HAP-1 (cell line): ENCODE data around the gene ELOB.
"Not testable (repeated sequence)": the region's sequence is repeated elsewhere in the genome, so short reads cannot be mapped to it uniquely, and the experiment has no call there.

Experiments used
- DNase-seq, 2 experiments: peaks; one replicate each; pipeline ENCODE4 v3.0.0-alpha.2; 2016 to 2020; ENCODE audit warnings: low spot score in 2 of 2
- H3K27me3 ChIP-seq: fragments of 250-450 bp; sonication (Bioruptor Pico); 2 replicates; pipeline ENCODE4 v1.5.1; 2020; ENCODE audit warnings: low read depth, mild to moderate bottlenecking, moderate library complexity
- H3K36me3 ChIP-seq: fragments of 250-450 bp; sonication (Bioruptor Pico); replicated peaks from 2 replicates; pipeline ENCODE4 v1.5.1; 2020; ENCODE audit warnings: mild to moderate bottlenecking
- H3K4me1 ChIP-seq: fragments of 250-450 bp; sonication (Bioruptor Pico); 2 replicates; pipeline ENCODE4 v1.5.1; 2020; ENCODE audit warnings: mild to moderate bottlenecking
- H3K4me3 ChIP-seq: fragments of 250-450 bp; sonication (Bioruptor Pico); 2 replicates; pipeline ENCODE4 v1.5.1; 2020; ENCODE audit warnings: mild to moderate bottlenecking, moderate library complexity
- H3K9me3 ChIP-seq: fragments of 250-450 bp; sonication (Bioruptor Pico); 2 replicates; pipeline ENCODE4 v1.5.1; 2020; ENCODE audit warnings: mild to moderate bottlenecking, moderate library complexity
- in situ Hi-C: fragments of 300-500 bp; cut with MboI; formaldehyde crosslinking; loops from 3 replicates; pipeline ENCODE4 v1.14.3; 2020; ENCODE audit warnings: low sequenced_read_pairs, inconsistent platforms, mixed read lengths

ELOB gene

DNA sequence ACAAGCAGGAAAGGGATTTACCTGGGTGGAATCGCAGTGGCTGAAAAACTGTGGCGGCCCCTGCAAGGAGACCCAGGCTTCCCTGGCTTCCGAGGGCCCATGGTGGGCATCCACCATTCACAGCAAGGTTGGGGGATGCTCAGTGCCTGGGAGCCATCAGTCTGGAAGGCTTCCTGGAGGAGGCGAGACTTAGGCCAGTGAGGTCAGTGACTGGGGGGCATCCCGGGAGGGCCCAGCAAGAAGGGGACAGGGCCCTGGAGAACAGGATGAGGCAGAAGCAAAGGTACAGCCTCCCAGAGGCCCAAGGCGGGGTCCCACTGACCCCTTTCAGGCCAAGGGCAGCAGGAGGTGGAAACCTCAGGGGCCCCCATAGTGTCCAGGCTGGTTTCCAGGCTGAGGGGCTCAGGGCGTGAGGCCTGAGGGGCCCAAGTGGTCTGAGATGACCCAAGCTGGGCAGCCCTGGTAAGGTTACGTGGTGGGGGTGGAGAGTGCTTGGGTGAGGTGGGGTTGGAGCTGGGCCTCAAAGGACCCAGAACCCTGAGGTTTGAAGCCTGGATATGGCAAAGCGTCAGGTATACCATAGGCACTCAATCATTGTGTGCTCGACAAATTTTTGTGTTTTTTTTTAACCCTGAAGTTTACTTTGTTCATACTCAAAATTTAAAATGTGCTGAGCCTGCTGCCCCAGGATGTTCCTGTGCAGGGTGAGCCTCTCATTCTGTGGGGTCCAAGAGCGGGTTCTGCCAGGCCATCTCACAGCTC lies 40.4 kb downstream of the ELOB start:
- DNase-seq, result no peak
- no peaks in the 10 kb centered on the region for H3K9me3 ChIP-seq
- no peaks in the 10 kb centered on the region for H3K27me3 ChIP-seq
- H3K4me1 ChIP-seq, result no peaks in the 10 kb centered on the region
- no peak overlapping the region for H3K4me3 ChIP-seq
- in situ Hi-C loops, result no loop called here
- no peaks in the 10 kb centered on the region for H3K36me3 ChIP-seq

DNA sequence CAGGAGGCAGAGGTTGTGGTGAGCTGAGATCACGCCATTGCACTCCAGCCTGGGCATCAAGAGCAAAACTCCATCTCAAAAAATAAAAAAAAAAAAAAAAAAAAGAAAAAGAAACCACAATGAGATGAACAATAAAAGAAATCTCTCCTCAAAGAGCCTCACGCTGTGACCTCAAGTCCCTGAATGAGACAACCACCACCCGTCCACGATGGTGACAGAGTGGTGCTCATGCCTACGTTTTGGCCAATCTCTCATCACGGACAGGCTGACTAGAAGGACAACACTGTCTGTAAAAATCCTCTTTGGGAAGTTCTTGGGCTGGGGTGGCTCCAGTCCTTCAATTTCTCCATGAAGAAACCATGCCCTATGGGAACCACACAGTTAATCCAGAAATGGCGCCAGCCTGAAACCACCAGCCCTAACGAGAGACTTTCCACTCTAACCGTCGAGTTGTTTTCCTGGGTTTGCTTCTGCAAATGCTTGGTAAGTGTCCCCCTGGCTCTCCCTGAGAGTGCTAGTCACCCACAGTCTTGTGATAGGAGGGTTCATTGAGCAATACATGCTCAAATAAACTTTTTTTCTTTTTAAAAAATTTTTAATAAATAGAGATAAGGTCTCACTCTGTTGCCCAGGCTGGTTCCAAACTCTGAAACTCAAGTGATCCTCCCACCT lies 42.1 kb downstream of the ELOB start:
- H3K9me3 ChIP-seq, result no peaks in the 10 kb centered on the region
- no peak overlapping the region for H3K4me3 ChIP-seq
- no peaks in the 10 kb centered on the region for H3K4me1 ChIP-seq
- no peaks in the 10 kb centered on the region for H3K27me3 ChIP-seq
- H3K36me3 ChIP-seq, result no peaks in the 10 kb centered on the region
- DNase-seq, result no peak
- in situ Hi-C loops, result no loop called here

DNA sequence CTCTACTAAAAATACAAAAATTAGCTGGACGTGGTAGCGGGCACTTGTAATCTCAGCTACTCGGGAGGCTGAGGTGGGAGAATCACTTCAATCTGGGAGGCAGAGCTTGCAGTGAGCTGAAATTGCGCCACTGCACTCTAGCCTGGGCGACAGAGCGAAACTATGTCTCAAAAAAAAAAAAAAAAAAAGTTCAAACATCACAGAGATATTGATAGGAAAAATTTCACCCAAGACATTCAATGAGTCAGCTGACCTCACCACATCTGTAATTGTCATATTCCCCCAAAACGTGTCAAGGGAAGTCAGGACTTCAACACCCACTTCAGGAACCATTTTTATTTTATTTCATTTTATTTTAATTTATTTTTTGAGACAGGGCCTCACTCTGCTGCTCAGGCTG lies 49.0 kb downstream of the ELOB start:
- no peak overlapping the region for H3K4me3 ChIP-seq
- H3K36me3 ChIP-seq, result no peaks in the 10 kb centered on the region
- H3K27me3 ChIP-seq, result 0 out of 2 replicates have a peak, but pooled peaks cover 3% of the 10 kb centered on the region
- H3K4me1 ChIP-seq, result no peaks in the 10 kb centered on the region
- no peaks in the 10 kb centered on the region for H3K9me3 ChIP-seq
- no peak for DNase-seq
- in situ Hi-C loops, result no loop called here

DNA sequence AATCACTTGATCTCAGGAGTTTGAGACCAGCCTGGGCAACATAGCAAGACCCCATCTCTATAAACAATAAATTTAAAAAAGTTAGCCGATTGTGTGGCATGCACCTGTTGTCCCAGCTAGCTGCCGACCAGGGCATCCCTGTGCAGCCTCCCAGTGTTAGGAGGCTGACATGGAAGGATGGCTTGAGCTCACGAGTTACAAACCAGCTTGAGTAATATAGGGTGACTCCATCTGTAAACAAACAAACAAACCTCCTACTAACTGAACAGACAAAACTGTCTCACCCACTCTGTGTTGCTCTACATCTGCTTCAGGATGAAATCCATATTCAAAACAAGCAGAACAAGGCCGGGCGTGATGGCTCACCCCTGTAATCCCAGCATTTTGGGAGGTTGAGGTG lies 50.2 kb downstream of the ELOB start:
- no peaks in the 10 kb centered on the region for H3K9me3 ChIP-seq
- no peak overlapping the region for H3K4me3 ChIP-seq
- in situ Hi-C loops, result no loop called here
- 0 out of 2 replicates have a peak, but pooled peaks cover 3% of the 10 kb centered on the region for H3K27me3 ChIP-seq
- DNase-seq, result no peak
- no peaks in the 10 kb centered on the region for H3K36me3 ChIP-seq
- H3K4me1 ChIP-seq, result no peaks in the 10 kb centered on the region

DNA sequence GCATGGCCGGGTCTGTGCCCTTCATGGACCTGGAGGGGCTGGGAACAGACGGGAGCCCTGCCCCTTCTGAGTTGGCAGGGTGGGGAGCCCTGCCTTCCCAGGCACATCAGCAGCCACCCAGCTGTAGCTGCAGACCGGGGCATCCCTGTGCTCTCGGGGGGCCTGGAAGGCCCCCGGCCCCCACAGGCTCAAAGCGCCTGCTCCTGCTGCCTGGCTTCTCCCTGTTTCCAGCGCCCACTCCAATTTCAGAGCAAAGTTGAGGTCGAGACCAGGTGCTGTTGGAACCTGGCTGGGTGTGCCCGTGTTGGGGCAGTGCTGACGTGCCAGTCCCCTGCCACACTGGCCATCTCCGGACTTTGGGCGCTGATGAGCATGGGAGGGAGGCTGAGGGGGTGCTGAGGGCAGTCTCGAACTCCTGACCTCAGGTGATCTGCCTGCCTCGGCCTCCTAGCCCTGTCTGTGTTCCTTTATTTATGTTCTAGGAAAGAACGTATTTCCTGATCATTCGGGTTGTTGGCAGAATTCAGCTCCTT lies 52.2 kb downstream of the ELOB start:
- Histone ChIP-seq H3K9me3 (no peaks in the 10 kb centered on the region), H3K4me1 (peaks cover 9% of the 10 kb centered on the region), H3K4me3 (no peak overlapping the region), H3K27me3 (0 out of 2 replicates have a peak, but pooled peaks cover 3% of the 10 kb centered on the region), H3K36me3 (no peaks in the 10 kb centered on the region)
- in situ Hi-C loops, result no loop called here
- no peak for DNase-seq

DNA sequence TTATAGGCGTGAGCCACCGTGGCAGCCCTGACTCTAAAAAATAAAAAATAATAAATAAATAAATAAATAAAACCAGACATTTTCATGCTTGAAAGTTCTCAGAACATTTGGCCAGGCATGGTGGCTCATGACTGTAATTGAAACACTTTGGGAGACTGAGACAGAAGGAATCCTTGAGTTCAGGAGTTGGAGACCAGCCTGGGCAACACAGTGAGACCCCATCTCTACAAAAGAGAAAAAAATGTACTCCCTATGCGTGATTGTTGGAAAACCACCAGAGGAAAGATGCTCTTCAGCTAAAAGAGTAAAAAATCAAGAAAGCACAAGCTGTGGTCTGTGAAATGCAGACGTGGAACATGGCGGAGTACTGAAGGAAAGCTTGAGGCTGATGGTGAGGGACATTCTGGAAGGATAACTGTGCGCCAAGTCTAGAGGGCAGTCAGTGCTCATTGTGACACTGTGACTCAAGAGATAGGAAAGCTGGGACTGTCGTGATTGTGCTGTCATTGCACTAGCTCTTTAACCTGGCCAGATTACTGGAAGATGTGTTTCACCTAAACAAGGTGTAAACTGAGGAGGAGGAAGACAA lies 52.9 kb downstream of the ELOB start:
- Histone ChIP-seq H3K27me3 (0 out of 2 replicates have a peak, but pooled peaks cover 3% of the 10 kb centered on the region), H3K36me3 (no peaks in the 10 kb centered on the region), H3K4me3 (no peak overlapping the region), H3K4me1 (peaks cover 9% of the 10 kb centered on the region), H3K9me3 (no peaks in the 10 kb centered on the region)
- in situ Hi-C loops, result no loop called here
- DNase-seq, result no peak

DNA sequence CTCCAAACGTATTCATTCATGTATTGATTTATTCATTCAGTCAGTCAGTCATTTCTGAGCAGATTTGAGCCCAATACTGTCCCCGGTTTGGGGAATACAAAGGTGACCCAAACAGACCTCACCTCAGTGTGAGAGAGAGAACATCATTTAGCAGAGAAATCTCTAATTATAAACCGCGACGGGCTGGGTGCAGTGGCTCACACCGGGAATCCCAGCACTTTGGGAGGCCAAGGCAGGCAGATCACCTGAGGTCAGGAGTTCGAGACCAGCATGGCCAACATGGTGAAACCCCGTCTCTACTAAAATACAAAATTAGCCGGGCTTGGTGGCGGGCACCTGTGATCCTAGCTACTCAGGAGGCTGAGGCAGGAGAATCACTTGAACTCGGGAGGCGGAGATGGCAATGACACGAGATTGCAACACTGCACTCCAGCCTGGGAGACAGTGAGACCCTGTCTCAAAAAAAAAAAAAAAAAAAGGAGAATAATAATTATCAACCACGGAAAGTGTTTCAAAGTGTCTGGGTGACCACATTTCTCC lies 55.4 kb downstream of the ELOB start:
- H3K4me1 ChIP-seq, DNase-seq, H3K9me3 ChIP-seq, H3K27me3 ChIP-seq, H3K36me3 ChIP-seq, in situ Hi-C loops: not testable (repeated sequence)
- H3K4me3 ChIP-seq, result peak overlapping the region; percentile 63
